GM12891 (cell line): Measurements from ENCODE around the gene TEX101.

ENCODE experiments used
- PAX5 ChIP-seq: IDR thresholded peaks from 2 replicates; pipeline ENCODE4 v1.6.1; 2011; ENCODE audit warnings: low read length, moderate library complexity, mild to moderate bottlenecking; ENCODE audit not compliant: insufficient read depth, severe bottlenecking
- POLR2A ChIP-seq: IDR thresholded peaks from 2 replicates; pipeline ENCODE4 v1.6.1; 2011; ENCODE audit warnings: low read depth, low read length, control low read depth
- POLR2AphosphoS5 ChIP-seq: IDR thresholded peaks from 2 replicates; pipeline ENCODE4 v1.6.1; 2011; ENCODE audit warnings: low read depth, low read length, control low read depth
- POU2F2 ChIP-seq: IDR thresholded peaks from 2 replicates; pipeline ENCODE4 v1.6.1; 2011; ENCODE audit warnings: low read depth, mild to moderate bottlenecking, control low read depth, low read length, moderate library complexity
- TAF1 ChIP-seq: IDR thresholded peaks from 2 replicates; pipeline ENCODE4 v1.6.1; 2011; ENCODE audit warnings: low read depth, low read length, control low read depth

GRCh38 chr19:43414554-43414953 lies at the start of gene TEX101:
- TF ChIP-seq POLR2A (no peak), POLR2AphosphoS5 (no peak), TAF1 (no peak), PAX5 (no peak), POU2F2 (no peak)
